ENCODE measurements around the gene CPA3. TPM values are rescaled to one million over a fixed set of nuclear protein-coding genes. Genes with fewer than 3 reads are reported as not detected.

CPA3 gene
- total and polyA plus RNA-seq, 4 donors, result 0.42 to 8.6 (median 1.9) TPM; not detected in 1

DNA sequence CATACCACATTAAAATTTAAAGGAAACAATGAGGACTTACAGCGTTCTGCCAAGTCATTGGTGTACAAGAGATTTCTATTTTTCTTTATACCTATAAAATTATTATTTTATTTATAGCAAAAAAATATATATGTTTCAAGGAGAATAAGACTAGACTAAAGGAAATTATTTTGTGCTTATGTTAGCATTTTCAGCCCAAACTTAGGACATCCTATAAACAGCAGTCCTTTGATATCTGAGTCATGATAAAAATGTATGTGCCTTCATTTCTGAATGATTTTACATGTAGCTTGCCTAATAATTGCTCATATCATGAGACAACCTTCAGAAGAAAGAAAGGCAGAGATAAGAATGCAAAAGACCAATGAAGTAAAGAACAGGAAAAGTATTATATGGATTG, 16.7 kb upstream of the CPA3 start:
- TF ChIP-seq TAF1 (conservative IDR thresholded peaks at IDR 0.05) (no peak), NR2F2 (IDR thresholded peaks at IDR 0.05) (no peak), RAD21 (IDR thresholded peaks at IDR 0.05) (no peak), JUND (IDR thresholded peaks at IDR 0.05) (no peak), SP1 (IDR thresholded peaks at IDR 0.05) (no peak), RXRA (IDR thresholded peaks at IDR 0.05) (no peak), HNF4G (IDR thresholded peaks at IDR 0.05) (no peak)
- WGBS, result 86% methylated on average over 1 of the region's 1 CpG
- H3K36me3 ChIP-seq (ENCODE audit: control insufficient read depth in 4 of 4, insufficient read depth in 3 of 4, low read depth in 1 of 4, low read length in 3 of 4), result no peaks in the 10 kb centered on the region

DNA sequence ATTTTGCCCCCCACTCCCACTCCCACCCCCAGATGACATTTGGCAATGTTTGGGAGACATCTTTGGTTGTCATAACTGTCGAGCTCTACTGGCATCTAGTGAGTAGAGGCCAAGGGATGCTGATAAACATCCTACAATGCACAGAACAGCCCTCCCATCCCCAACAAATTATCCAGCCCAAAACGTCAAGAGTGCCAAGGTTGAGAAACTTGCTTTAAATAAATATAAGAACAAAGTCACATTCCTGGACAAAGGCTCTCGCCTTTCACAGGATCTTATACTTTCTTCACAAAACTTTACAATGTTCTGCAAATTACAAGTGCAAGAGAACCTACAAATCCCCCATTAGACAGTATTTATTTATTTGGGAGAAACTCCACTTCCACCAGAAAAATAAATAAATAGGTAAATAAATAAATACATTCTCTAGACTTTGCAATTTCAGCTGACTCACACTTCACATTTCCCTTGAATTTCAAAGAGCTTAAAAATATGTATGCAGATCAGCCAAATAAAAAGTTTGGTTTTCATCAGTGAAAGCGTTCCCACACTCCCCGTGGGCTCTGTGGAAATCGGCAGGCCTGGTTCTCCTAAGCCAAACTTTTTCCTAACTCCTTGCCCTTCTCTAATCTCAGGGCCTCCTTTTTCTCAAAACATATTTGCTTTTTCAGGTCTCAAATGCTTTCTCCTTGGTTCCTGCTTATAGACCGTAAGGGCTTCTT, 12.7 kb upstream of the CPA3 start:
- TF ChIP-seq YY1 (IDR thresholded peaks at IDR 0.05) (no peak), NR2F2 (IDR thresholded peaks at IDR 0.05) (no peak), EGR1 (IDR thresholded peaks at IDR 0.05; ENCODE audit: low read depth in 2 of 2) (no peak), RAD21 (IDR thresholded peaks at IDR 0.05) (no peak), FOXA1 (IDR thresholded peaks at IDR 0.05) (no peak), JUND (IDR thresholded peaks at IDR 0.05) (no peak), SP1 (IDR thresholded peaks at IDR 0.05) (no peak), FOXA2 (IDR thresholded peaks at IDR 0.05) (no peak), TAF1 (conservative IDR thresholded peaks at IDR 0.05) (no peak), RXRA (IDR thresholded peaks at IDR 0.05) (no peak), HNF4G (IDR thresholded peaks at IDR 0.05) (no peak)
- TF ChIP-seq, protein P1, sequence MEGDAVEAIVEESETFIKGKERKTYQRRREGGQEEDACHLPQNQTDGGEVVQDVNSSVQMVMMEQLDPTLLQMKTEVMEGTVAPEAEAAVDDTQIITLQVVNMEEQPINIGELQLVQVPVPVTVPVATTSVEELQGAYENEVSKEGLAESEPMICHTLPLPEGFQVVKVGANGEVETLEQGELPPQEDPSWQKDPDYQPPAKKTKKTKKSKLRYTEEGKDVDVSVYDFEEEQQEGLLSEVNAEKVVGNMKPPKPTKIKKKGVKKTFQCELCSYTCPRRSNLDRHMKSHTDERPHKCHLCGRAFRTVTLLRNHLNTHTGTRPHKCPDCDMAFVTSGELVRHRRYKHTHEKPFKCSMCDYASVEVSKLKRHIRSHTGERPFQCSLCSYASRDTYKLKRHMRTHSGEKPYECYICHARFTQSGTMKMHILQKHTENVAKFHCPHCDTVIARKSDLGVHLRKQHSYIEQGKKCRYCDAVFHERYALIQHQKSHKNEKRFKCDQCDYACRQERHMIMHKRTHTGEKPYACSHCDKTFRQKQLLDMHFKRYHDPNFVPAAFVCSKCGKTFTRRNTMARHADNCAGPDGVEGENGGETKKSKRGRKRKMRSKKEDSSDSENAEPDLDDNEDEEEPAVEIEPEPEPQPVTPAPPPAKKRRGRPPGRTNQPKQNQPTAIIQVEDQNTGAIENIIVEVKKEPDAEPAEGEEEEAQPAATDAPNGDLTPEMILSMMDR (IDR thresholded peaks at IDR 0.05; ENCODE audit: low read depth, low read length, missing input control), result no peak
- TF ChIP-seq, protein P2, sequence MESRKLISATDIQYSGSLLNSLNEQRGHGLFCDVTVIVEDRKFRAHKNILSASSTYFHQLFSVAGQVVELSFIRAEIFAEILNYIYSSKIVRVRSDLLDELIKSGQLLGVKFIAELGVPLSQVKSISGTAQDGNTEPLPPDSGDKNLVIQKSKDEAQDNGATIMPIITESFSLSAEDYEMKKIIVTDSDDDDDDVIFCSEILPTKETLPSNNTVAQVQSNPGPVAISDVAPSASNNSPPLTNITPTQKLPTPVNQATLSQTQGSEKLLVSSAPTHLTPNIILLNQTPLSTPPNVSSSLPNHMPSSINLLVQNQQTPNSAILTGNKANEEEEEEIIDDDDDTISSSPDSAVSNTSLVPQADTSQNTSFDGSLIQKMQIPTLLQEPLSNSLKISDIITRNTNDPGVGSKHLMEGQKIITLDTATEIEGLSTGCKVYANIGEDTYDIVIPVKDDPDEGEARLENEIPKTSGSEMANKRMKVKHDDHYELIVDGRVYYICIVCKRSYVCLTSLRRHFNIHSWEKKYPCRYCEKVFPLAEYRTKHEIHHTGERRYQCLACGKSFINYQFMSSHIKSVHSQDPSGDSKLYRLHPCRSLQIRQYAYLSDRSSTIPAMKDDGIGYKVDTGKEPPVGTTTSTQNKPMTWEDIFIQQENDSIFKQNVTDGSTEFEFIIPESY (IDR thresholded peaks at IDR 0.05), result no peak
- TF ChIP-seq, protein P3, sequence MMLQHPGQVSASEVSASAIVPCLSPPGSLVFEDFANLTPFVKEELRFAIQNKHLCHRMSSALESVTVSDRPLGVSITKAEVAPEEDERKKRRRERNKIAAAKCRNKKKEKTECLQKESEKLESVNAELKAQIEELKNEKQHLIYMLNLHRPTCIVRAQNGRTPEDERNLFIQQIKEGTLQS (IDR thresholded peaks at IDR 0.05), result no peak
- TF ChIP-seq, protein P4, sequence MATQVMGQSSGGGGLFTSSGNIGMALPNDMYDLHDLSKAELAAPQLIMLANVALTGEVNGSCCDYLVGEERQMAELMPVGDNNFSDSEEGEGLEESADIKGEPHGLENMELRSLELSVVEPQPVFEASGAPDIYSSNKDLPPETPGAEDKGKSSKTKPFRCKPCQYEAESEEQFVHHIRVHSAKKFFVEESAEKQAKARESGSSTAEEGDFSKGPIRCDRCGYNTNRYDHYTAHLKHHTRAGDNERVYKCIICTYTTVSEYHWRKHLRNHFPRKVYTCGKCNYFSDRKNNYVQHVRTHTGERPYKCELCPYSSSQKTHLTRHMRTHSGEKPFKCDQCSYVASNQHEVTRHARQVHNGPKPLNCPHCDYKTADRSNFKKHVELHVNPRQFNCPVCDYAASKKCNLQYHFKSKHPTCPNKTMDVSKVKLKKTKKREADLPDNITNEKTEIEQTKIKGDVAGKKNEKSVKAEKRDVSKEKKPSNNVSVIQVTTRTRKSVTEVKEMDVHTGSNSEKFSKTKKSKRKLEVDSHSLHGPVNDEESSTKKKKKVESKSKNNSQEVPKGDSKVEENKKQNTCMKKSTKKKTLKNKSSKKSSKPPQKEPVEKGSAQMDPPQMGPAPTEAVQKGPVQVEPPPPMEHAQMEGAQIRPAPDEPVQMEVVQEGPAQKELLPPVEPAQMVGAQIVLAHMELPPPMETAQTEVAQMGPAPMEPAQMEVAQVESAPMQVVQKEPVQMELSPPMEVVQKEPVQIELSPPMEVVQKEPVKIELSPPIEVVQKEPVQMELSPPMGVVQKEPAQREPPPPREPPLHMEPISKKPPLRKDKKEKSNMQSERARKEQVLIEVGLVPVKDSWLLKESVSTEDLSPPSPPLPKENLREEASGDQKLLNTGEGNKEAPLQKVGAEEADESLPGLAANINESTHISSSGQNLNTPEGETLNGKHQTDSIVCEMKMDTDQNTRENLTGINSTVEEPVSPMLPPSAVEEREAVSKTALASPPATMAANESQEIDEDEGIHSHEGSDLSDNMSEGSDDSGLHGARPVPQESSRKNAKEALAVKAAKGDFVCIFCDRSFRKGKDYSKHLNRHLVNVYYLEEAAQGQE (IDR thresholded peaks at IDR 0.05), result no peak
- no peak overlapping the region for H3K4me3 ChIP-seq (ENCODE audit: low read depth in 1 of 3, low read length in 3 of 3)
- DNase-seq (ENCODE audit: low spot score), result no peak
- H3K4me1 ChIP-seq (ENCODE audit: control insufficient read depth in 4 of 4, insufficient read depth in 4 of 4, low read length in 3 of 4), result no peaks in the 10 kb centered on the region
- H3K9ac ChIP-seq (ENCODE audit: low read depth in 1 of 2, low read length in 2 of 2), result no peak overlapping the region
- H3K27ac ChIP-seq (ENCODE audit: low read depth in 1 of 2, low read length in 2 of 2), result no peak overlapping the region
- no peaks in the 10 kb centered on the region for H3K9me3 ChIP-seq (ENCODE audit: control insufficient read depth in 4 of 4, low read length in 3 of 4)
- no peaks in the 10 kb centered on the region for H3K36me3 ChIP-seq (ENCODE audit: control insufficient read depth in 4 of 4, insufficient read depth in 3 of 4, low read depth in 1 of 4, low read length in 3 of 4)
- no peaks in the 10 kb centered on the region for H3K27me3 ChIP-seq (ENCODE audit: control insufficient read depth in 4 of 4, insufficient read depth in 4 of 4, low read length in 3 of 4)
- WGBS, result 79% methylated on average over 7 of the region's 7 CpGs

More for the DNA sequence above, 16.7 kb upstream of the CPA3 start:
- Histone ChIP-seq H3K4me3 (ENCODE audit: low read depth in 1 of 3, low read length in 3 of 3) (no peak overlapping the region), H3K27ac (ENCODE audit: low read depth in 1 of 2, low read length in 2 of 2) (no peak overlapping the region), H3K9me3 (ENCODE audit: control insufficient read depth in 4 of 4, low read length in 3 of 4) (no peaks in the 10 kb centered on the region), H3K9ac (ENCODE audit: low read depth in 1 of 2, low read length in 2 of 2) (no peak overlapping the region), H3K27me3 (ENCODE audit: control insufficient read depth in 4 of 4, insufficient read depth in 4 of 4, low read length in 3 of 4) (no peaks in the 10 kb centered on the region), H3K4me1 (ENCODE audit: control insufficient read depth in 4 of 4, insufficient read depth in 4 of 4, low read length in 3 of 4) (no peaks in the 10 kb centered on the region)
- DNase-seq (ENCODE audit: low spot score), result no peak

Measured in liver (tissue), 9 donors.